ENCODE data around the gene OSBPL7.

OSBPL7 gene

DNA sequence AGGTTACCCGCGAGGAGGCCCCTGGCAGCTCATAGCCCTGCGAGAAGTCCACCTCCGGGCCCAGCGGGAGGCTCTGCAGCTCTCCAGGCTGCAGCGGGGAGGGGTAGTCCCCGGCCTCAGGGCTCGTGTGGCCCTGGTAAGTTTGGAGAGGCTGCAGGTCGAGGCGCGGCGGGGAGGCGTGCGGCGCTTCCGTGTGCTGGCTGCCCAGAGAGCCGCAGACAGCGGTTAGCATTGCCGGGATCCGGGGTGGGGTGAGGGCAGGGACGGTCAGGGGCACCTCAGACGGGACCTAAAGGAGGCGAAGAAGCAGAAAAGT is 26.6 kb upstream of the OSBPL7 start:
- DNase-seq (ENCODE audit: extremely low read depth in 1 of 2, low read depth in 1 of 2) = no peak

- no peak for DNase-seq (ENCODE audit: extremely low read depth in 1 of 2, low read depth in 1 of 2)
Measured at GRCh38 chr17:47847341-47848197, 26.0 kb upstream of the OSBPL7 start.

- DNase-seq (ENCODE audit: extremely low read depth in 1 of 2, low read depth in 1 of 2) = no peak
Measured at GRCh38 chr17:47846716-47847340, 25.2 kb upstream of the OSBPL7 start.

DNA sequence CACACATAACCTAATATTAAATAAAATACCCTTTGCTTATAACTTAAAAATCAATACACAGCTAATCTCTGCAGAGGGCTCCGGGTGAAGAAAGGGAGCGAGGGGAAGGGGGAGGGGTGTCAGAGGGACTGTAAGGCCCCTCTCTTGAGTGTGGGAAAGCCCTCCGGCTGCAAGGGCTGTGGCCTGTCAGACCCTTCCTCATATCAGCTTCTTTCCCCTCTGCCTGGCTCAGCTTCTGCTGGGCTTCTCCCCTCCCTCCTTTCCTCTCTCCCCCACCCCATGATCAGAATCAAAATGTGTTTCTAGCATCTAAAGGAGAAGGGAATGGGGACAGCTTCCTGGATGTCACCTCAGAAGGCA is 24.1 kb upstream of the OSBPL7 start:
- DNase-seq (ENCODE audit: extremely low read depth in 1 of 2, low read depth in 1 of 2) = no peak

DNA sequence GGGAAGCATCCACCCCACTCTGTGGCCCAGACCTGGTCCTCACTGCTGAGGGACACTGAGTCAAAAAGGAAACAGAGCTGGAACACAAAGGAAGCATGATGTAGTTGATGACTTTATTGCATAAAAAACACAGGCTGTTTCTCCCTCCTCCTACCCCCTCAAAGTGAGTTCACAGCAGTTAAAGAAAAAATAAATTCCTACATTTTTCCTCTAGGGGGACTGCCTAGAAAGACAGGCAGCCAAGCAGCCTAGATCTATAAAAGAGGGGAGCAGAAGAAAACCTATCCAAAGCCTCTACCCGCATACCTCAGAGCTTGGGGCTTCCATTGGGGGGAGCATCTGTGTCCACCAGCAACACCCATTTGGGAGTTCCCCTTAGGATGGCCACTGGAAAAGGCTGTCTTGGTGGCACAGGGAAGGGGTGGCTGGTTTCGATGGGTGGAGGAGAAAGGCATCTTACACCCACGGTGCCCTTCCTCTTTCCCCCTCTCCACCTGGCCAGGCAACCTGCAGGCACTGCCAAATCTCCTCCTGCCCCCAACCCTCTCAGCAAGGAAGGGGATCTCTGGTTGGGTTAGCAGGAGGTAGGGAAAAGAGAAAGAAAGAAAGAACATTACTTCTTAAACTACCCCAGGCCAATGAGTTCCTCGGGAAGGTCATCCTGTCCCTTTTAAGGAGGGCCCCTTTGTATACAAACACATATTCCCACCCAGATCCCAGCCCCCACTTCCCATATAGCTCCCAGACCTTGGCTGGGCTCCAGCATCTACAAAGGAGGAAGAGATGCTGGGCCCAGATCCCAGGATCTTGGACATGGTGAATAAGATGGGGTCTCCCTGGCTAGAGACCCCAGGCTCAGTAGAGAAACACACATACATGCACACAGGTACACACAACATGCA is 23.5 kb upstream of the OSBPL7 start:
- DNase-seq (ENCODE audit: extremely low read depth in 1 of 2, low read depth in 1 of 2) = no peak

GRCh38 chr17:47844227-47844626 is 22.6 kb upstream of the OSBPL7 start:
- no peak for DNase-seq (ENCODE audit: extremely low read depth in 1 of 2, low read depth in 1 of 2)

DNA sequence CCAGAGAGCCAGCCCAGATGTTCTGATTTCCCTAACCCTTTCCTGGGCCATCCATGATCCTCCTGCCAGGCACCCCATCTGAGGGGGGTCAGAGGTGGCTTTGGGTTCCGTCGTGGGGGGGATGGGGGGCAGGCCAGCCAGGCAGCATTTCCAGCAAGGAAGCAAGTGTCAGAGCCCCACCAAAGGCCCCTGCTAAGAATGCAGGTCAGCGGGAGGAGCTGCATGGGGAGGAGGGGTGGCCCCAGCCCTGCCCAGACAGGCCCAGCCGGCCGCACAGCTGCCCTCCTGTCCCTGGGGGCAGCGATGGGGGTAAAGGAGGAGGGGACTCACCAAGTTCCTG is 21.8 kb upstream of the OSBPL7 start:
- DNase-seq (ENCODE audit: extremely low read depth in 1 of 2, low read depth in 1 of 2) = no peak

- no peak for DNase-seq (ENCODE audit: extremely low read depth in 1 of 2, low read depth in 1 of 2)
Measured at GRCh38 chr17:47841488-47842291, 20.1 kb upstream of the OSBPL7 start.

DNA sequence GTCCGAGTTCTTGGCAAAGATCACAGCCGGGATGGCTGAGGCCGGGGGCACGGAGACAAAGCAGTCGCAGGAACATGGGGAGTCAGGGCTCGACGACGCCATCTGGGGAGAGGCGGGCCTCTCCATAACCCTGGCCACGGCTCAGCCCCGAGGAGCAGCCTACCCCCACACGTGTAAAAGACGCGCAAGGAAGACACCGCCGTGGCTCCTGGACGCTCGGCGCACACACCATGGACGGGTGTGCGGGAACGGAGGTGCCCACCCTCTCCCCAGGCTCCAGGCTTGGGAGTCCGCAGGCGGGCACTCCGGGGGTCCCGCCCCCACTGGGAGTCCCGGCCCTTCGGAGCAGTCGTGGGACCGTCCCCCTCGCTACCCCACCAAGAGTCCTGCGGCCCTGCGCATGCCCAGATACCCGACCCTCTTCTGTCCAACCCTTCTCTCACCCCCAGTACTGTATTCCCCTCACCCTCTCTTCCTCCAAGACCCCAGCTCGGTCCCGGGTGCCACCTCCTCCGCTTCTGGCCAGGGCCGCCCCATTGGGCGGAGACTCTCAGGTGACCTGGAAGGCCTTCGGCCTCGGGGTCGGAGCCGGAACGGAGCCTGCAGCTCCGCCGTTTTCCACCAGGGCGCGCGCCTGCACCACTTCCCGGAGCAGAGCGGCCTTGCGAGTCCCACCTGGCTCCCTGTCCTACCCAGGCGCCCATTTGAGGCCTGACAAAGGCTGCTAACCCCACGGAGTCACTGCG is 19.3 kb upstream of the OSBPL7 start, which contains the start of gene SCRN2:
SCRN2 (minus strand) TSS at position 532 of the 746 bp plus-strand sequence; CDS start at position 102, 430 bp downstream.
- peak; percentile 75 to 80 for DNase-seq (ENCODE audit: extremely low read depth in 1 of 2, low read depth in 1 of 2)

GRCh38 chr17:47840001-47840741 is 18.6 kb upstream of the OSBPL7 start:
- DNase-seq (ENCODE audit: extremely low read depth in 1 of 2, low read depth in 1 of 2) = no peak

DNA sequence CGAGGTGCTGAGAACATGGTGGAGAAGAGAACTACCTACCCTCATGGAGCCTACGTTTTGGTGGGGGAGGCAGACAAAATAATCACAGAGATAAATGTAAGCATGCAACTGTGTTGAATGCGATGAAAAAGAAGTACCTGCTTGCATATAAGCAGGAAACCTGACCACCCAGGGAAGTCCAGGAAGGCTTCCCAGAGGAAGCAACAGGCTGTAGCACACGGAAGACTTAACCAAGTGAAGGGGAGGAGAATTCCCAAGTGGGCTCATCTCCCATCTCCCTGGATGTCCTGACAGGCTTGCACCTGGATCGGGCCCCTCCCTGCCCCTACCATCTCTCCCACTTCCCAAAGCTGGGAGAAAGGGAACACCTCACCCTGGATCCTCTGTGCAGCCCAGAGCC is 17.5 kb upstream of the OSBPL7 start:
- no peak for DNase-seq (ENCODE audit: extremely low read depth in 1 of 2, low read depth in 1 of 2)

DNA sequence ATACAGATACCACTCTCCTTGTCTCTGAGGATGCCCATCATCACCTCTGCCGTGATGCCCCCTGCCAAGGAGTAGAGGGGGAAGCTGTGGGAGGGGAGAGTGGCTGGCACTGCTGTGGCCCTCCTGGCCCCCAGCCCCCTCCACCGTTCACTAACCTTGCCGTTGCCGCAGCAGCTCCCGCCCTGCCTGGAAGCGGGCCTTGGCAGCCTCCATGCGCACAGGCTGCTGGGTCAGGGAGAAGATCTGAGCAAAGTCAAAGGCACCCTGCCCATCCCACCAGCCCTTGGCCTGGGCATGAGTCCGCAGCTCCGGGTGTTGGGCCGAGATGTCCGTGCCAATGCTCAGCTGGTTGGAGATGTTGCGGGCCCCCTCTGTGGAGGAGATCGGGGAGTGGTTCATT is 17.0 kb upstream of the OSBPL7 start:
- no peak for DNase-seq (ENCODE audit: extremely low read depth in 1 of 2, low read depth in 1 of 2)

DNA sequence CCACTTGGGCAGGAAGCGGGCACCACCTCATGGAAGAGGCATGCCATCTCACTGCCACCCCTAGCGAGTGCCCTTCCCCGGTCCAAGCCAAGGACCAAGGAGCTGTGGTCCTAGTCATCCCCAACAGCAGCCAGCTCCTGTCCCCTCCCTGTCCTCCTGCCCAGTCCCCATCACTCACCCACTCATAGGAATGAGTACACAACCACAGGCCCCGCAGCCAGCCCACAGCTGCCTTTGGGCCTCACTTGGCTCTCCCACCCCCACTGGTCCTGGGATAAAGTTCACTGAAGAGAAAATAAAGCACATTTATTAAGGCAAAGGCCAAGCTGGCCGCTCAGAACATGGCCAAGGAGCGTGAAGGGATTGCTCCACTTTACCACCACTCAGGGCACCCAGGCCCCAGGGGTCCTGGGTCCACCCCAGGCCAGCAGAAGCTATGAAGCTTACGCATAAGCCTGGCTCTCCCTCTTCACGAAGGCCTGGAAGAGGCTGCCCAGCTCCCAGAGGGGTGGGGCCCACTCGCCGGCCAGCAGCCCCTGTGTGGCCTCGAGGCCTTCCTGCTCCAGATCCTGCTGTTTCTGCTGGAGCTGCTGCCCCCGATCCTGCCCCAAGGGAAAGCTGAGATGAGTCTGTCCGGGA is 15.9 kb upstream of the OSBPL7 start:
- no peak for DNase-seq (ENCODE audit: extremely low read depth in 1 of 2, low read depth in 1 of 2)

DNA sequence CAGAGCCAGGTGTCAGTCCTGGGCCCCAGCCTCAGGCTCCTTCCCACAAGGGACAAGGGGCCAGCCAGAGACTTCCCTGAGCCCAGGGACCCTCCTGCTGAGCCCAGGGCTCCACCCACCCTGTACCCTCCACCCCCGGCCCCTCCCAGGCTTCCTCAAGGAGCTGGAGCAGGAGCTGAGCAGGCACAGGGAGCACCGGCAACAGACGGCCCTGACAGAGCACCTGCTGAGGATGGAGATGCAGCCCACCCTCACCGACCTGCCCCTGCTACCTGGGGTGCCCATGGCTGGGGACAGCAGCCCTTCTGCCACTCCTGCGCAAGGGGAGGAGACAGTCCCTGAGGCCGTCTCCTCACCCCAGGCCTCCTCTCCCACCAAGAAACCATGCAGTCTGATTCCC is 15.0 kb upstream of the OSBPL7 start:
- DNase-seq (ENCODE audit: extremely low read depth in 1 of 2, low read depth in 1 of 2) = no peak

- no peak for DNase-seq (ENCODE audit: extremely low read depth in 1 of 2, low read depth in 1 of 2)
Measured at GRCh38 chr17:47834756-47835155, 13.2 kb upstream of the OSBPL7 start.

DNA sequence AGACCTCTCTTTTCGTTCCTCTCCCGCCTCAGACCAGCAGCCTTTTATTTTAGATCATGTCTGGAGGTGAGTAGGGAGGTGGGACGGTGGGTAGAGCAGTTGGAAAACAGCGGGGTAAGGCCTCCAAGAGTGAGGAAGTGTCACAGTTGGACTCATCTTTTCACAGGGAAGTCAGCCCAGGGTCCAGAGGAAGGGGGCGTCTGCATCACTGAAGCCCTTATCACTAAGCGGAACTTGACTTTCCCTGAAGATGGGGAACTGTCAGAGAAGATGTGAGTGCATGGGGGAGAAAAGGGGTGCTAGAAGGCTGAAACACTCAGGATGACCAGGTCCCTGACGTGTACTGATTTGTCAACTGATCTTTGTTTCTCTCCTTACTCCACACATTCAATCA is 10.3 kb upstream of the OSBPL7 start:
- DNase-seq (ENCODE audit: extremely low read depth in 1 of 2, low read depth in 1 of 2) = no peak

DNA sequence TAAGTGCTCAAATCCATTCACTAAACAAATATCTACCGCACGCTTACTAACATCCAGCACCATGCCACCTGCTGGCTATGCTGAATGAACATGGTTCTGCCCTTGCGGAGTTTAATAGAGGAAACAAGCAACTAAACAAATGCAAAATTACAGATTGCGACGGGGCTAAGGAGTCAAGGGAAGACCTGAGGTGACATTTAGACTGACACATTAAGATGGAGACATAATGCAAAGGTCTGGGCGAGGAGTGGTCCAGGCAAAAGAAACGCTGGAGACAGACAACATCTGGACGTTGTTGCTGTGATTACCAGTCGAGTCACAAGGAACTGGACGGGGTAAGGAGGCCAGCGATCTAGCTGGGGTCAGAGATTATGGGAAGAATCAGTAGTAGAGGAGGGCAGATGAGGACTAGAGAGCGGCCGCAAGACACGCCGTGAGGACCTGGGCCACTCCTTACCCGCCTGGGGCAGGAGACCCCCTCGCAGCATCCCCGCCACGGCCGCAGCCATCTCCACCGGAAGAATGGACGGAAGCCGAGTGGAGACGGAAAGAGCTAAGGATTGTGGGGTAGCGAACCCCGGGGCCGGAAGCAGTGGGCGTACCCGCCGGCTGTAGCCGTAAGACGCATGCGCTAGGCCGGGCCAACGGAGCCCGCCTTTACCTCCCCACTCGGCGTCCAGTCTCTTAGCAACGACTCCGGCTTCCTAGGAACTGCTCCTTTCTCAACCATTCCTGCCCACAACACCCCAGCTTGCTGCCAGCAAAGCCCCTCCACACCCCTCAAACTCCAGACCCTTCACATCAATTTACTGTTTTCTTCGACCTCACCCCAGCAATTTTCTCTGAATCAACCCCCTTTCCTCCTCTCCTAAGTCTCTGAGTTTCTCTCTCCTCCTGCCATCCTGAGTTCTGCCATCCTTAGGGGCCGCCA is 9.7 kb upstream of the OSBPL7 start, which contains the start of the genes LRRC46 and MRPL10:
LRRC46 (plus strand) TSS at position 668 of the 931 bp plus-strand sequence. CDS start 320 bp downstream, outside the sequence.
MRPL10 (minus strand) TSS at position 539 of the 931 bp plus-strand sequence; CDS start at position 509, 30 bp downstream.
- peak; percentile 88 to 91 for DNase-seq (ENCODE audit: extremely low read depth in 1 of 2, low read depth in 1 of 2)

All from stimulated activated CD8-positive, alpha-beta memory T cell treated with anti-CD3 and anti-CD28 coated beads, Interleukin-7, amount 100 ng/mL, for 48 hours (primary cell).